Measurements from ENCODE around the gene LRRC55.

GRCh38 chr11:57152134-57152533, 29.6 kb upstream of the LRRC55 start:
- TF ChIP-seq, protein P1, sequence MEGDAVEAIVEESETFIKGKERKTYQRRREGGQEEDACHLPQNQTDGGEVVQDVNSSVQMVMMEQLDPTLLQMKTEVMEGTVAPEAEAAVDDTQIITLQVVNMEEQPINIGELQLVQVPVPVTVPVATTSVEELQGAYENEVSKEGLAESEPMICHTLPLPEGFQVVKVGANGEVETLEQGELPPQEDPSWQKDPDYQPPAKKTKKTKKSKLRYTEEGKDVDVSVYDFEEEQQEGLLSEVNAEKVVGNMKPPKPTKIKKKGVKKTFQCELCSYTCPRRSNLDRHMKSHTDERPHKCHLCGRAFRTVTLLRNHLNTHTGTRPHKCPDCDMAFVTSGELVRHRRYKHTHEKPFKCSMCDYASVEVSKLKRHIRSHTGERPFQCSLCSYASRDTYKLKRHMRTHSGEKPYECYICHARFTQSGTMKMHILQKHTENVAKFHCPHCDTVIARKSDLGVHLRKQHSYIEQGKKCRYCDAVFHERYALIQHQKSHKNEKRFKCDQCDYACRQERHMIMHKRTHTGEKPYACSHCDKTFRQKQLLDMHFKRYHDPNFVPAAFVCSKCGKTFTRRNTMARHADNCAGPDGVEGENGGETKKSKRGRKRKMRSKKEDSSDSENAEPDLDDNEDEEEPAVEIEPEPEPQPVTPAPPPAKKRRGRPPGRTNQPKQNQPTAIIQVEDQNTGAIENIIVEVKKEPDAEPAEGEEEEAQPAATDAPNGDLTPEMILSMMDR (IDR thresholded peaks at IDR 0.05): no peak
- TF ChIP-seq POLR2A (IDR thresholded peaks at IDR 0.05): no peak
